AG04450 (cell line): ENCODE measurements around the gene NBDY. TPM values are rescaled to one million over a fixed set of nuclear protein-coding genes. Genes with fewer than 3 reads are reported as not detected.

Source experiments
- CTCF ChIA-PET: fragments of 300-600, 350-600 bp; formaldehyde crosslinking; extraction: SDS; loops from one replicate; lab custom pipeline; 2022; ENCODE audit warnings: antibody characterized with exemption, inconsistent platforms; lab: Charles Lee
- POLR2A ChIA-PET: fragments of 350-600 bp; formaldehyde crosslinking; extraction: SDS; loops from one replicate; lab custom pipeline; 2021; ENCODE audit warnings: antibody characterized with exemption, inconsistent platforms; lab: Yijun Ruan, JAX
- DNase-seq: peaks from one replicate; pipeline ENCODE4 v3.0.0-alpha.2; 2011; ENCODE audit warnings: low read depth, low spot score
- H3K27ac ChIP-seq: one replicate; pipeline ENCODE4 v1.5.1; 2012; ENCODE audit warnings: low read depth, low read length, control low read depth
- H3K27me3 ChIP-seq: one replicate; pipeline ENCODE4 v1.6.0; 2012; ENCODE audit warnings: low read length; ENCODE audit not compliant: control insufficient read depth, insufficient read depth
- H3K4me3 ChIP-seq: 2 replicates; pipeline ENCODE4 v1.5.1; 2011; ENCODE audit warnings: mild to moderate bottlenecking, low read depth, low read length, control low read depth
- H3K9me3 ChIP-seq: 2 replicates; pipeline ENCODE4 v1.5.1; 2012; ENCODE audit warnings: low read length; ENCODE audit not compliant: control insufficient read depth, insufficient read depth
- CTCF ChIP-seq: IDR thresholded peaks from 2 replicates; pipeline ENCODE4 v1.5.1; 2011; ENCODE audit warnings: low read depth, low read length, control low read depth, inconsistent platforms
- polyA plus RNA-seq: library from polyadenylated mRNA; depleted of rRNA; stranded (reverse); fragments of >200 nt; gene quantifications from 2 replicates; pipeline ENCODE4 v1.2.3, GENCODE V29; 2011

NBDY gene
- polyA plus RNA-seq, 1 experiment, result 51.7 TPM

- Histone ChIP-seq H3K27ac (no peak overlapping the region), H3K27me3 (no peaks in the 10 kb centered on the region), H3K9me3 (no peaks in the 10 kb centered on the region), H3K4me3 (no peak overlapping the region)
- CTCF ChIA-PET, result no interaction called here
- no peak for DNase-seq
- TF ChIP-seq CTCF, result no peak
- POLR2A ChIA-PET, result no interaction called here
These were observed 68.7 kb downstream of the NBDY start for GRCh38 chrX:56797574-56798338.

- Histone ChIP-seq H3K4me3 (no peak overlapping the region), H3K9me3 (no peaks in the 10 kb centered on the region), H3K27ac (no peak overlapping the region), H3K27me3 (no peaks in the 10 kb centered on the region)
- DNase-seq, result no peak
- TF ChIP-seq CTCF, result no peak
- POLR2A ChIA-PET, result no interaction called here
- CTCF ChIA-PET, result no interaction called here
These were observed 69.3 kb downstream of the NBDY start for GRCh38 chrX:56798339-56798711.

- no peak for TF ChIP-seq CTCF
- DNase-seq, result no peak
- Histone ChIP-seq H3K27ac (no peak overlapping the region), H3K27me3 (no peaks in the 10 kb centered on the region), H3K4me3 (no peak overlapping the region), H3K9me3 (no peaks in the 10 kb centered on the region)
- CTCF ChIA-PET, result no interaction called here
- POLR2A ChIA-PET, result no interaction called here
These were observed 70.1 kb downstream of the NBDY start for GRCh38 chrX:56798866-56799758.

- Histone ChIP-seq H3K4me3 (no peak overlapping the region), H3K27ac (no peak overlapping the region), H3K9me3 (no peaks in the 10 kb centered on the region), H3K27me3 (no peaks in the 10 kb centered on the region)
- CTCF ChIA-PET, result no interaction called here
- TF ChIP-seq CTCF, result no peak
- POLR2A ChIA-PET, result no interaction called here
- DNase-seq, result no peak
These were observed 71.3 kb downstream of the NBDY start for GRCh38 chrX:56800307-56800706.

GRCh38 chrX:56800801-56801200, 71.8 kb downstream of the NBDY start:
- H3K9me3 ChIP-seq, result no peaks in the 10 kb centered on the region
- POLR2A ChIA-PET, result no interaction called here
- no peak overlapping the region for H3K27ac ChIP-seq
- TF ChIP-seq CTCF, result no peak
- no peaks in the 10 kb centered on the region for H3K27me3 ChIP-seq
- no peak overlapping the region for H3K4me3 ChIP-seq
- DNase-seq, result no peak
- CTCF ChIA-PET, result no interaction called here
